Measurements from ENCODE around the gene ADAMTS20.
"Not testable (repeated sequence)": the region's sequence is repeated elsewhere in the genome, so short reads cannot be mapped to it uniquely, and the experiment has no call there.

- TF ChIP-seq POLR2A, CTCF, POLR2AphosphoS5 (IDR thresholded peaks at IDR 0.05): not testable (repeated sequence)
These were observed 192.0 kb downstream of the ADAMTS20 start for GRCh38 chr12:43360001-43360400.
